ENCODE results near the gene DEXI. TPM values are rescaled to one million over a fixed set of nuclear protein-coding genes. Genes with fewer than 3 reads are reported as not detected.

DEXI gene
- total and polyA plus RNA-seq, 7 donors, result 71.9 to 122 (median 95.1) TPM

- Histone ChIP-seq H3K27ac (no peak overlapping the region), H3K27me3 (ENCODE audit: insufficient read depth in 3 of 3, low read length in 2 of 3) (no peaks in the 10 kb centered on the region), H3K36me3 (ENCODE audit: insufficient read depth in 1 of 2, low read depth in 1 of 2) (peaks cover 8 to 32% of the 10 kb centered on the region in 2 donors), H3K4me3 (no peak overlapping the region), H3K9me3 (no peaks in the 10 kb centered on the region), H3K4me1 (peaks cover 19% of the 10 kb centered on the region)
- intact Hi-C loops (cut with DNase I), result loop anchor here (2.0 to 10.0 kb wide), 4 partner anchors 292 to 750 kb away; partner anchors contain the start of gene SOCS1 (in 1 of the 2)
- ATAC-seq, result no peak
- 91 to 96% (median 92%) methylated on average over 8 of the region's 8 CpGs for WGBS, 3 donors
- TF ChIP-seq CTCF (IDR thresholded peaks at IDR 0.05), result no peak
- DNase-seq, result no peak
Observed at GRCh38 chr16:10964891-10965326, 22.6 kb upstream of the DEXI start.

- peak; percentile 86 to 92 for DNase-seq
- intact Hi-C loops (cut with DNase I), result loop anchor here (2.0 to 10.0 kb wide), 4 partner anchors 293 to 751 kb away; partner anchors contain the start of gene SOCS1 (in 1 of the 2)
- peaks cover 8 to 26% of the 10 kb centered on the region in 2 donors for H3K36me3 ChIP-seq (ENCODE audit: insufficient read depth in 1 of 2, low read depth in 1 of 2)
- WGBS, 3 donors, result 26 to 33% (median 29%) methylated on average over 20 of the region's 20 CpGs
- peaks cover 18% of the 10 kb centered on the region for H3K4me1 ChIP-seq
- H3K9me3 ChIP-seq, result no peaks in the 10 kb centered on the region
- peak; percentile 98 for TF ChIP-seq CTCF (IDR thresholded peaks at IDR 0.05)
- H3K4me3 ChIP-seq, result no peak overlapping the region
- H3K27me3 ChIP-seq (ENCODE audit: insufficient read depth in 3 of 3, low read length in 2 of 3), result no peaks in the 10 kb centered on the region
- peak; percentile 84 to 91 (median 88) for ATAC-seq
- peak overlapping the region; percentile 68 for H3K27ac ChIP-seq
Observed at GRCh38 chr16:10964039-10964890, 22.0 kb upstream of the DEXI start.

GRCh38 chr16:10961231-10961630 is 19.0 kb upstream of the DEXI start:
- H3K27me3 ChIP-seq (ENCODE audit: insufficient read depth in 3 of 3, low read length in 2 of 3), result no peaks in the 10 kb centered on the region
- H3K36me3 ChIP-seq (ENCODE audit: insufficient read depth in 1 of 2, low read depth in 1 of 2), result peaks cover 8 to 33% of the 10 kb centered on the region in 2 donors
- 39 to 71% (median 43%) methylated on average over 7 of the region's 7 CpGs for WGBS, 3 donors
- H3K4me3 ChIP-seq, result no peak overlapping the region
- TF ChIP-seq CTCF (IDR thresholded peaks at IDR 0.05), result no peak
- no peaks in the 10 kb centered on the region for H3K9me3 ChIP-seq
- ATAC-seq (peak; percentile 69 to 89 (median 82)), DNase-seq (peak; percentile 66 to 80)
- intact Hi-C loops (cut with DNase I), result loop anchor here (10.0 kb wide), 2 partner anchors 394 to 754 kb away; no protein-coding TSS in a partner anchor
- peak overlapping the region; percentile 77 for H3K27ac ChIP-seq
- H3K4me1 ChIP-seq, result peaks cover 29% of the 10 kb centered on the region

- peaks cover 27% of the 10 kb centered on the region for H3K4me1 ChIP-seq
- no peak overlapping the region for H3K4me3 ChIP-seq
- intact Hi-C loops (cut with DNase I), result no loop called here
- no peak overlapping the region for H3K27ac ChIP-seq
- ATAC-seq (no peak), DNase-seq (no peak)
- no peaks in the 10 kb centered on the region for H3K27me3 ChIP-seq (ENCODE audit: insufficient read depth in 3 of 3, low read length in 2 of 3)
- TF ChIP-seq CTCF (IDR thresholded peaks at IDR 0.05), result no peak
- 89 to 93% (median 91%) methylated on average over 5 of the region's 5 CpGs for WGBS, 3 donors
- no peaks in the 10 kb centered on the region for H3K9me3 ChIP-seq
- peaks cover 8 to 27% of the 10 kb centered on the region in 2 donors for H3K36me3 ChIP-seq (ENCODE audit: insufficient read depth in 1 of 2, low read depth in 1 of 2)
Observed at GRCh38 chr16:10959161-10959560, 16.9 kb upstream of the DEXI start.

All from psoas muscle (tissue), 8 donors.